ENCODE measurements around the gene SLAMF7.

DNA sequence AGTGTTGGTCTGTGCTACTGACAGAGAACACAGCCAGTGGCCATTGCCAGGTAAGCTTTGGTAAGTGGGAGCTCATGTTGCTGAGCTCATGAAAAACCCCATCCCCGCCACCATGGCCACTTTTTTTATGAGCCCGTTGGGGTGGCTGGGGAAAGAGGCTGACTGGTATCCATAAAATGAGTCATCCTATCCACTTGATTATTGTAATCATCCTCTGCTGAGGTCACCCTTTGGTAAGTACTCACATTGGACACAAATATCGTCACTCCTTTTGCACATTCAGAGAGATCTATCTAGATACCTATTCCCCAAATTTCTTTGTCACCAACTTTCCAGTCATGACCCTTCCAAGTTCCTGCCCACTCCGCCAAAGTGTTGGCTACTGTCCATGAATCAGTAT is 22.0 kb downstream of the SLAMF7 start:
- TF ChIP-seq, protein P1, sequence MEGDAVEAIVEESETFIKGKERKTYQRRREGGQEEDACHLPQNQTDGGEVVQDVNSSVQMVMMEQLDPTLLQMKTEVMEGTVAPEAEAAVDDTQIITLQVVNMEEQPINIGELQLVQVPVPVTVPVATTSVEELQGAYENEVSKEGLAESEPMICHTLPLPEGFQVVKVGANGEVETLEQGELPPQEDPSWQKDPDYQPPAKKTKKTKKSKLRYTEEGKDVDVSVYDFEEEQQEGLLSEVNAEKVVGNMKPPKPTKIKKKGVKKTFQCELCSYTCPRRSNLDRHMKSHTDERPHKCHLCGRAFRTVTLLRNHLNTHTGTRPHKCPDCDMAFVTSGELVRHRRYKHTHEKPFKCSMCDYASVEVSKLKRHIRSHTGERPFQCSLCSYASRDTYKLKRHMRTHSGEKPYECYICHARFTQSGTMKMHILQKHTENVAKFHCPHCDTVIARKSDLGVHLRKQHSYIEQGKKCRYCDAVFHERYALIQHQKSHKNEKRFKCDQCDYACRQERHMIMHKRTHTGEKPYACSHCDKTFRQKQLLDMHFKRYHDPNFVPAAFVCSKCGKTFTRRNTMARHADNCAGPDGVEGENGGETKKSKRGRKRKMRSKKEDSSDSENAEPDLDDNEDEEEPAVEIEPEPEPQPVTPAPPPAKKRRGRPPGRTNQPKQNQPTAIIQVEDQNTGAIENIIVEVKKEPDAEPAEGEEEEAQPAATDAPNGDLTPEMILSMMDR (IDR thresholded peaks at IDR 0.05) = no peak
- no peak for TF ChIP-seq POLR2A (IDR thresholded peaks at IDR 0.05)
